ENCODE results near the gene MRPS23. TPM values are rescaled to one million over a fixed set of nuclear protein-coding genes. Genes with fewer than 3 reads are reported as not detected.
A peak's percentile ranks its signal among the peaks of the same experiment; 100 is the strongest.

Gene MRPS23
- polyA plus RNA-seq, 1 experiment = 34.1 TPM

DNA sequence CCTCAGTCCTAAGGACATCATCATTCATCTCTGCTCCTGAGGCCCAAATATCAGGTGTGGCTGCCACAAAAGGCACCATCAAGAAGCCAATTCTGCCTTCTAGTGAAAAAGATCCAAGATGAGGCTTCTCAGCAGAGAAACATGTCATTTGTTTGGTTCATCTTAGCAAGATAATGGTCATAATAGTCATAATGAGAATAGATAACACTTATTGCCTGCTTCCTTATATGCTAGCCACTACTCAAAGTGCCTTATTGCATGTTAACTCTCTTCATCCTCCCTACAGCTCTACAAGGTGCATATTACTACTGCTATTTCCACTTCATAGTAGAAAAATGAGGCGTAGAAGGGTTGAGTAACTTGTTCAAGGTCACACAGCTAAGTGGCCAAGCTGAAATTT lies 45.0 kb upstream of the MRPS23 start:
- no peak for DNase-seq (ENCODE audit: low read depth, low spot score)
- Histone ChIP-seq H3K4me3 (ENCODE audit: low read depth, low read length) (no peak overlapping the region), H3K27me3 (ENCODE audit: control insufficient read depth, insufficient read depth, low read length) (no peaks in the 10 kb centered on the region), H3K27ac (ENCODE audit: low read depth, low read length) (peak overlapping the region; percentile 31), H3K9me3 (ENCODE audit: control insufficient read depth, insufficient read depth, low read length) (no peaks in the 10 kb centered on the region; the same call in 1 of the 2 replicates)
- CTCF ChIA-PET = interaction anchor here (0.5 to 1.4 kb wide), 2 partner anchors 37 to 336 kb away, joined by 3 to 5 read pairs; no protein-coding TSS in a partner anchor
- TF ChIP-seq, protein P1, sequence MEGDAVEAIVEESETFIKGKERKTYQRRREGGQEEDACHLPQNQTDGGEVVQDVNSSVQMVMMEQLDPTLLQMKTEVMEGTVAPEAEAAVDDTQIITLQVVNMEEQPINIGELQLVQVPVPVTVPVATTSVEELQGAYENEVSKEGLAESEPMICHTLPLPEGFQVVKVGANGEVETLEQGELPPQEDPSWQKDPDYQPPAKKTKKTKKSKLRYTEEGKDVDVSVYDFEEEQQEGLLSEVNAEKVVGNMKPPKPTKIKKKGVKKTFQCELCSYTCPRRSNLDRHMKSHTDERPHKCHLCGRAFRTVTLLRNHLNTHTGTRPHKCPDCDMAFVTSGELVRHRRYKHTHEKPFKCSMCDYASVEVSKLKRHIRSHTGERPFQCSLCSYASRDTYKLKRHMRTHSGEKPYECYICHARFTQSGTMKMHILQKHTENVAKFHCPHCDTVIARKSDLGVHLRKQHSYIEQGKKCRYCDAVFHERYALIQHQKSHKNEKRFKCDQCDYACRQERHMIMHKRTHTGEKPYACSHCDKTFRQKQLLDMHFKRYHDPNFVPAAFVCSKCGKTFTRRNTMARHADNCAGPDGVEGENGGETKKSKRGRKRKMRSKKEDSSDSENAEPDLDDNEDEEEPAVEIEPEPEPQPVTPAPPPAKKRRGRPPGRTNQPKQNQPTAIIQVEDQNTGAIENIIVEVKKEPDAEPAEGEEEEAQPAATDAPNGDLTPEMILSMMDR (IDR thresholded peaks at IDR 0.05; ENCODE audit: low read depth, low read length) = no peak
- POLR2A ChIA-PET = no interaction called here

GRCh38 chr17:57892820-57893595 lies 43.2 kb upstream of the MRPS23 start:
- Histone ChIP-seq H3K9me3 (ENCODE audit: control insufficient read depth, insufficient read depth, low read length) (no peaks in the 10 kb centered on the region; the same call in 1 of the 2 replicates), H3K4me3 (ENCODE audit: low read depth, low read length) (no peak overlapping the region; the same call in 1 of the 2 replicates), H3K27me3 (ENCODE audit: control insufficient read depth, insufficient read depth, low read length) (no peaks in the 10 kb centered on the region), H3K27ac (ENCODE audit: low read depth, low read length) (peak overlapping the region; percentile 98)
- ChIA-PET CTCF (interaction anchor here (1.0 to 6.0 kb wide), 29 partner anchors 8 to 115 kb away, joined by 3 to 89 read pairs (median 5); partner anchors contain the start of gene MRPS23), POLR2A (interaction anchor here (0.8 to 1.9 kb wide), 10 partner anchors 10 to 95 kb away, joined by 3 to 17 read pairs (median 7); partner anchors contain the start of genes CUEDC1 and VEZF1)
- TF ChIP-seq, protein P1 (IDR thresholded peaks at IDR 0.05; ENCODE audit: low read depth, low read length) = no peak
- DNase-seq (ENCODE audit: low read depth, low spot score) = peak; percentile 86

GRCh38 chr17:57892146-57892819 lies 42.4 kb upstream of the MRPS23 start:
- H3K9me3 ChIP-seq (ENCODE audit: control insufficient read depth, insufficient read depth, low read length) = no peaks in the 10 kb centered on the region; the same call in 1 of the 2 replicates
- peak; percentile 72 for DNase-seq (ENCODE audit: low read depth, low spot score)
- CTCF ChIA-PET = interaction anchor here (0.7 to 6.0 kb wide), 31 partner anchors 9 to 115 kb away, joined by 3 to 89 read pairs (median 4); partner anchors contain the start of gene MRPS23
- no peak overlapping the region for H3K4me3 ChIP-seq (ENCODE audit: low read depth, low read length)
- H3K27ac ChIP-seq (ENCODE audit: low read depth, low read length) = peak overlapping the region; percentile 98
- TF ChIP-seq, protein P1 (IDR thresholded peaks at IDR 0.05; ENCODE audit: low read depth, low read length) = peak; percentile 99
- POLR2A ChIA-PET = interaction anchor here (0.8 to 1.9 kb wide), 10 partner anchors 11 to 96 kb away, joined by 3 to 17 read pairs (median 7); partner anchors contain the start of genes CUEDC1 and VEZF1
- H3K27me3 ChIP-seq (ENCODE audit: control insufficient read depth, insufficient read depth, low read length) = no peaks in the 10 kb centered on the region

GRCh38 chr17:57890857-57891232 lies 41.0 kb upstream of the MRPS23 start:
- Histone ChIP-seq H3K27me3 (ENCODE audit: control insufficient read depth, insufficient read depth, low read length) (no peaks in the 10 kb centered on the region), H3K4me3 (ENCODE audit: low read depth, low read length) (no peak overlapping the region), H3K9me3 (ENCODE audit: control insufficient read depth, insufficient read depth, low read length) (no peaks in the 10 kb centered on the region; the same call in 1 of the 2 replicates), H3K27ac (ENCODE audit: low read depth, low read length) (peak overlapping the region; percentile 68)
- POLR2A ChIA-PET = interaction anchor here (1.1 kb wide), 2 partner anchors 9 to 103 kb away, joined by 3 to 4 read pairs; no protein-coding TSS in a partner anchor
- CTCF ChIA-PET = interaction anchor here (0.7 to 6.0 kb wide), 8 partner anchors 8 to 109 kb away, joined by 3 to 89 read pairs (median 15); no protein-coding TSS in a partner anchor
- DNase-seq (ENCODE audit: low read depth, low spot score) = no peak
- TF ChIP-seq, protein P1 (IDR thresholded peaks at IDR 0.05; ENCODE audit: low read depth, low read length) = no peak

Measured in AG04450 (cell line).